GM19324 (cell line): ENCODE results near the gene IFNL2.
"Not testable (repeated sequence)": the region's sequence is repeated elsewhere in the genome, so short reads cannot be mapped to it uniquely, and the experiment has no call there.

Experiments used
- ATAC-seq: cut with Tn5 transposase; IDR thresholded peaks from one replicate; pipeline ENCODE4 v1.9.1; 2021; ENCODE audit warnings: mild to moderate bottlenecking, moderate library complexity; ENCODE audit not compliant: unreplicated experiment, low FRiP score

IFNL2 gene

GRCh38 chr19:39296055-39296645 is 28.0 kb downstream of the IFNL2 start, which contains the start of gene IFNL1:
IFNL1 (plus strand) TSS chr19:39296407; CDS start chr19:39296422, 15 bp downstream.
- ATAC-seq = no peak

GRCh38 chr19:39296906-39297305 is 28.7 kb downstream of the IFNL2 start:
- no peak for ATAC-seq

GRCh38 chr19:39297931-39298634 is 29.9 kb downstream of the IFNL2 start:
- no peak for ATAC-seq

- no peak for ATAC-seq
These were observed 31.2 kb downstream of the IFNL2 start for GRCh38 chr19:39299404-39299803.

- no peak for ATAC-seq
These were observed 31.6 kb downstream of the IFNL2 start for GRCh38 chr19:39299832-39300231.

GRCh38 chr19:39301021-39301420 is 32.8 kb downstream of the IFNL2 start:
- ATAC-seq = no peak

- ATAC-seq = no peak
These were observed 33.4 kb downstream of the IFNL2 start for GRCh38 chr19:39301562-39301961.

GRCh38 chr19:39303373-39304184 is 35.4 kb downstream of the IFNL2 start:
- no peak for ATAC-seq

GRCh38 chr19:39304185-39304513 is 36.0 kb downstream of the IFNL2 start:
- ATAC-seq = no peak

- ATAC-seq = no peak
These were observed 36.7 kb downstream of the IFNL2 start for GRCh38 chr19:39304701-39305571.

- no peak for ATAC-seq
These were observed 37.9 kb downstream of the IFNL2 start for GRCh38 chr19:39306075-39306474.

GRCh38 chr19:39307046-39307821 is 39.0 kb downstream of the IFNL2 start:
- ATAC-seq = no peak

GRCh38 chr19:39307822-39308530 is 39.8 kb downstream of the IFNL2 start:
- no peak for ATAC-seq

- no peak for ATAC-seq
These were observed 40.5 kb downstream of the IFNL2 start for GRCh38 chr19:39308531-39309304.

- not testable (repeated sequence) for ATAC-seq
These were observed 41.1 kb downstream of the IFNL2 start for GRCh38 chr19:39309305-39309670.

- ATAC-seq = no peak
These were observed 42.5 kb downstream of the IFNL2 start for GRCh38 chr19:39310558-39311311.

GRCh38 chr19:39314016-39314728 is 46.0 kb downstream of the IFNL2 start:
- no peak for ATAC-seq
